ENCODE results near the gene TLE4. TPM values are rescaled to one million over a fixed set of nuclear protein-coding genes. Genes with fewer than 3 reads are reported as not detected.

Gene TLE4
- polyA plus RNA-seq, 1 of the 3 experiments (the other 2 are of a cell fraction): 40.4 TPM

DNA sequence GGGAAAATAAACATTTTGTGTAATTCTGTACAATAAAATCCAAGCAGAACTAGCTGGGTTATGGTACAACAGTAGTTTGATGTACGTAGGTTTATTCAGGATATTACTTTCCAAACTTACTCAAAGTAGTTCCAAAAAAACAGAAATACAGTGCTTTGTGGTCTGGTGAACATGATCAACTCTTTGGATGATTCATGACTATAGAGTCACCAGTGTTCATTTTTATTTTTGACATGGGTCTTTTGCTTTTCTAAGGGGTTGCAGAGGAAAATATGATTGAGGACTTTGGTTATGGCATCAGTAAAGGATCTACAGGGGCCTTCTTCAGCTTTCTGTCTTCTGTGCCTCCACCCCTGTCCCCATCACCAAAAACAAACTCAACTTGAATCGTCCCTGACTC is 127.2 kb downstream of the TLE4 start:
- no peaks in the 10 kb centered on the region for H3K9me3 ChIP-seq
- no peak overlapping the region for H2AFZ ChIP-seq (ENCODE audit: low read depth)
- no peaks in the 10 kb centered on the region for H3K9me2 ChIP-seq
- no peak for DNase-seq
- WGBS (ENCODE audit: low lambda C conversion rate): 82% methylated on average over 2 of the region's 2 CpGs
- ChIA-PET POLR2A (no interaction called here), CTCF (interaction anchor here (1.5 kb wide), 1 partner anchor 10 kb away, joined by 5 read pairs; no protein-coding TSS in a partner anchor)
- TF ChIP-seq, protein P1, sequence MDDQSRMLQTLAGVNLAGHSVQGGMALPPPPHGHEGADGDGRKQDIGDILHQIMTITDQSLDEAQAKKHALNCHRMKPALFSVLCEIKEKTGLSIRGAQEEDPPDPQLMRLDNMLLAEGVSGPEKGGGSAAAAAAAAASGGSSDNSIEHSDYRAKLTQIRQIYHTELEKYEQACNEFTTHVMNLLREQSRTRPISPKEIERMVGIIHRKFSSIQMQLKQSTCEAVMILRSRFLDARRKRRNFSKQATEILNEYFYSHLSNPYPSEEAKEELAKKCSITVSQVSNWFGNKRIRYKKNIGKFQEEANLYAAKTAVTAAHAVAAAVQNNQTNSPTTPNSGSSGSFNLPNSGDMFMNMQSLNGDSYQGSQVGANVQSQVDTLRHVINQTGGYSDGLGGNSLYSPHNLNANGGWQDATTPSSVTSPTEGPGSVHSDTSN (IDR thresholded peaks at IDR 0.05): no peak
- no peak for TF ChIP-seq FOXJ3 (CRISPR knock-in tag; IDR thresholded peaks at IDR 0.05)
- TF ChIP-seq FOSL2 (IDR thresholded peaks at IDR 0.05; ENCODE audit: borderline replicate concordance, low read depth): no peak
- TF ChIP-seq GATA2 (CRISPR knock-in tag; IDR thresholded peaks at IDR 0.05): no peak
- TF ChIP-seq RFX5 (IDR thresholded peaks at IDR 0.05; ENCODE audit: low read length): no peak
- TF ChIP-seq CHD2 (IDR thresholded peaks at IDR 0.05; ENCODE audit: low read length, partially characterized antibody): no peak
- TF ChIP-seq, protein P2, sequence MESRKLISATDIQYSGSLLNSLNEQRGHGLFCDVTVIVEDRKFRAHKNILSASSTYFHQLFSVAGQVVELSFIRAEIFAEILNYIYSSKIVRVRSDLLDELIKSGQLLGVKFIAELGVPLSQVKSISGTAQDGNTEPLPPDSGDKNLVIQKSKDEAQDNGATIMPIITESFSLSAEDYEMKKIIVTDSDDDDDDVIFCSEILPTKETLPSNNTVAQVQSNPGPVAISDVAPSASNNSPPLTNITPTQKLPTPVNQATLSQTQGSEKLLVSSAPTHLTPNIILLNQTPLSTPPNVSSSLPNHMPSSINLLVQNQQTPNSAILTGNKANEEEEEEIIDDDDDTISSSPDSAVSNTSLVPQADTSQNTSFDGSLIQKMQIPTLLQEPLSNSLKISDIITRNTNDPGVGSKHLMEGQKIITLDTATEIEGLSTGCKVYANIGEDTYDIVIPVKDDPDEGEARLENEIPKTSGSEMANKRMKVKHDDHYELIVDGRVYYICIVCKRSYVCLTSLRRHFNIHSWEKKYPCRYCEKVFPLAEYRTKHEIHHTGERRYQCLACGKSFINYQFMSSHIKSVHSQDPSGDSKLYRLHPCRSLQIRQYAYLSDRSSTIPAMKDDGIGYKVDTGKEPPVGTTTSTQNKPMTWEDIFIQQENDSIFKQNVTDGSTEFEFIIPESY (IDR thresholded peaks at IDR 0.05; ENCODE audit: borderline replicate concordance, low read depth): no peak
- TF ChIP-seq, protein P3, sequence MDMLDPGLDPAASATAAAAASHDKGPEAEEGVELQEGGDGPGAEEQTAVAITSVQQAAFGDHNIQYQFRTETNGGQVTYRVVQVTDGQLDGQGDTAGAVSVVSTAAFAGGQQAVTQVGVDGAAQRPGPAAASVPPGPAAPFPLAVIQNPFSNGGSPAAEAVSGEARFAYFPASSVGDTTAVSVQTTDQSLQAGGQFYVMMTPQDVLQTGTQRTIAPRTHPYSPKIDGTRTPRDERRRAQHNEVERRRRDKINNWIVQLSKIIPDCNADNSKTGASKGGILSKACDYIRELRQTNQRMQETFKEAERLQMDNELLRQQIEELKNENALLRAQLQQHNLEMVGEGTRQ (IDR thresholded peaks at IDR 0.05; ENCODE audit: borderline replicate concordance, low read depth, low read length): no peak
- no peak for TF ChIP-seq SMC3 (IDR thresholded peaks at IDR 0.05; ENCODE audit: low read depth, low read length)
- no peak for TF ChIP-seq RCOR1 (IDR thresholded peaks at IDR 0.05; ENCODE audit: low read length)
- TF ChIP-seq, protein P4, sequence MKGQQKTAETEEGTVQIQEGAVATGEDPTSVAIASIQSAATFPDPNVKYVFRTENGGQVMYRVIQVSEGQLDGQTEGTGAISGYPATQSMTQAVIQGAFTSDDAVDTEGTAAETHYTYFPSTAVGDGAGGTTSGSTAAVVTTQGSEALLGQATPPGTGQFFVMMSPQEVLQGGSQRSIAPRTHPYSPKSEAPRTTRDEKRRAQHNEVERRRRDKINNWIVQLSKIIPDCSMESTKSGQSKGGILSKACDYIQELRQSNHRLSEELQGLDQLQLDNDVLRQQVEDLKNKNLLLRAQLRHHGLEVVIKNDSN (IDR thresholded peaks at IDR 0.05; ENCODE audit: borderline replicate concordance, low read depth): no peak
- no peaks in the 10 kb centered on the region for H3K27me3 ChIP-seq (ENCODE audit: insufficient read depth)
- H3K4me2 ChIP-seq: no peak overlapping the region
- H3K27ac ChIP-seq (ENCODE audit: low read depth in 2 of 2, low read length in 1 of 2): no peak overlapping the region
- no peaks in the 10 kb centered on the region; a peak in 1 of 4 replicates for H3K4me1 ChIP-seq (ENCODE audit: control insufficient read depth in 1 of 2, insufficient read depth in 2 of 2, low read depth in 1 of 2, low read length in 1 of 2)
- peaks cover 3 to 5% of the 10 kb centered on the region in 2 experiments for H3K36me3 ChIP-seq (replicated peaks in 1 of 2; ENCODE audit: control insufficient read depth in 1 of 2, insufficient read depth in 2 of 2, low read length in 1 of 2)
- H3K79me2 ChIP-seq (ENCODE audit: insufficient read depth): peaks cover 30% of the 10 kb centered on the region; the same call in 1 of the 2 replicates
- H4K20me1 ChIP-seq (ENCODE audit: insufficient read depth): peaks cover 23% of the 10 kb centered on the region
- no peak overlapping the region for H3K9ac ChIP-seq
- H3K4me3 ChIP-seq (ENCODE audit: low read depth in 2 of 2, low read length in 1 of 2): no peak overlapping the region
- peaks cover 6% of the 10 kb centered on the region for H3F3A ChIP-seq (replicated peaks; ENCODE audit: insufficient read depth)

DNA sequence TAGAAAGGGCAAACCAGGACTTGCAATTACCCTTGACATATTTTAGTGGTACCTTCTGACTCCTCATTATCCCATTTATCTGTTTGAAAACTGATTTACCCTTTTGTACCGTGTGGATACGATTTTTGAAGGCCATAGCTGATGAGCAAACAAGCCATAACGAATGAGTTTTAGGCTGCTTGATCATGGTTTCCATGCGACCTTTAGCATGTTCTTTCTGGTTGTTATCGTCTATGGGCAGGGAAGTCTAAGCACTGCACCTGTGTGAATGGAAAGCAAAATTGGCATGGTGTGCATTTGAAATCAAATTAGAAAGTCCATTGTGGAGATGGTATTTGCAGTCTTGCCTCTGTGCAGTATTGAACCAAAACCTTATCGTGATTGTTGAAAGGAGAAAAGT is 127.7 kb downstream of the TLE4 start:
- no peak overlapping the region for H3K9ac ChIP-seq
- no peaks in the 10 kb centered on the region for H3K9me3 ChIP-seq
- H3K4me2 ChIP-seq: no peak overlapping the region
- 97% methylated on average over 6 of the region's 6 CpGs for WGBS (ENCODE audit: low lambda C conversion rate)
- H4K20me1 ChIP-seq (ENCODE audit: insufficient read depth): peaks cover 23% of the 10 kb centered on the region
- no peak overlapping the region for H2AFZ ChIP-seq (ENCODE audit: low read depth)
- DNase-seq: no peak
- H3K27ac ChIP-seq (ENCODE audit: low read depth in 2 of 2, low read length in 1 of 2): no peak overlapping the region
- no peaks in the 10 kb centered on the region; a peak in 1 of 4 replicates for H3K4me1 ChIP-seq (ENCODE audit: control insufficient read depth in 1 of 2, insufficient read depth in 2 of 2, low read depth in 1 of 2, low read length in 1 of 2)
- H3K36me3 ChIP-seq (replicated peaks in 1 of 2; ENCODE audit: control insufficient read depth in 1 of 2, insufficient read depth in 2 of 2, low read length in 1 of 2): peaks cover 5 to 7% of the 10 kb centered on the region in 2 experiments
- CTCF ChIA-PET: no interaction called here
- no peak overlapping the region for H3K4me3 ChIP-seq (ENCODE audit: low read depth in 2 of 2, low read length in 1 of 2)
- no peaks in the 10 kb centered on the region for H3K9me2 ChIP-seq
- H3K27me3 ChIP-seq (ENCODE audit: insufficient read depth): no peaks in the 10 kb centered on the region
- H3K79me2 ChIP-seq (ENCODE audit: insufficient read depth): peaks cover 30% of the 10 kb centered on the region; the same call in 1 of the 2 replicates
- peaks cover 6% of the 10 kb centered on the region for H3F3A ChIP-seq (replicated peaks; ENCODE audit: insufficient read depth)
- POLR2A ChIA-PET: no interaction called here
- TF ChIP-seq, protein P3 (IDR thresholded peaks at IDR 0.05; ENCODE audit: borderline replicate concordance, low read depth, low read length): no peak
- no peak for TF ChIP-seq GABPA (IDR thresholded peaks at IDR 0.05; ENCODE audit: low read depth)
- TF ChIP-seq RAD21 (IDR thresholded peaks at IDR 0.05; ENCODE audit: low read length): no peak
- TF ChIP-seq RCOR1 (IDR thresholded peaks at IDR 0.05; ENCODE audit: low read length): no peak
- TF ChIP-seq, protein P5, sequence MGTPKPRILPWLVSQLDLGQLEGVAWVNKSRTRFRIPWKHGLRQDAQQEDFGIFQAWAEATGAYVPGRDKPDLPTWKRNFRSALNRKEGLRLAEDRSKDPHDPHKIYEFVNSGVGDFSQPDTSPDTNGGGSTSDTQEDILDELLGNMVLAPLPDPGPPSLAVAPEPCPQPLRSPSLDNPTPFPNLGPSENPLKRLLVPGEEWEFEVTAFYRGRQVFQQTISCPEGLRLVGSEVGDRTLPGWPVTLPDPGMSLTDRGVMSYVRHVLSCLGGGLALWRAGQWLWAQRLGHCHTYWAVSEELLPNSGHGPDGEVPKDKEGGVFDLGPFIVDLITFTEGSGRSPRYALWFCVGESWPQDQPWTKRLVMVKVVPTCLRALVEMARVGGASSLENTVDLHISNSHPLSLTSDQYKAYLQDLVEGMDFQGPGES (IDR thresholded peaks at IDR 0.05; ENCODE audit: low read depth, low read length): no peak
- TF ChIP-seq SIN3A (IDR thresholded peaks at IDR 0.05; ENCODE audit: borderline replicate concordance, low read depth, low read length): no peak
- TF ChIP-seq RXRA (IDR thresholded peaks at IDR 0.05; ENCODE audit: borderline replicate concordance, low read depth): no peak
- TF ChIP-seq JUND (IDR thresholded peaks at IDR 0.05): no peak
- TF ChIP-seq FOXM1 (IDR thresholded peaks at IDR 0.05; ENCODE audit: low read depth): no peak
- TF ChIP-seq EP300 (IDR thresholded peaks at IDR 0.05; ENCODE audit: borderline replicate concordance in 1 of 2, low read depth in 1 of 2, low read length in 1 of 2): no peak
- TF ChIP-seq POLR2AphosphoS5 (IDR thresholded peaks at IDR 0.05; ENCODE audit: low read depth, low read length): no peak
- TF ChIP-seq FOXJ3 (CRISPR knock-in tag; IDR thresholded peaks at IDR 0.05): no peak

Measured in SK-N-SH (cell line).